Measurements from ENCODE around the gene C2orf72.
"Not testable (repeated sequence)": the region's sequence is repeated elsewhere in the genome, so short reads cannot be mapped to it uniquely, and the experiment has no call there.

C2orf72 gene

DNA sequence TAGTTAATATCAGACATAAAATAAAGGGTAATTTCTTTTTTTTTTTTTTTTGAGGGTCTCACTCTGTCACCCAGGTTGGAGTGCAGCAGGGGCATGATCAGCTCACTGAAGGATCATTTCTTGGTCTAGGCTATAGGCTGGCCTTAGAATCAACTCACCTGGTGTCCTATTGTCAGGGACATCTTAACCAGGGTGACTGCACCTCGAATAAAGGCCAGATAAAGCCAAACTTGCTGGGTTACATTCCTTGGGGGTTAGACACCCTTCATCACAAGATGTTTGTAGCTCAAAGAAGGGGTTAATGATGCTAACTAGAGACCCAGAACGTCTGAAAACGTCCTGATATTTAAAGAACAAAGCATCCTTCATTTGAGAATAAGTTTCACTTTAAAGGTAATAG, 23.5 kb upstream of the C2orf72 start:
- TF ChIP-seq, protein P1, sequence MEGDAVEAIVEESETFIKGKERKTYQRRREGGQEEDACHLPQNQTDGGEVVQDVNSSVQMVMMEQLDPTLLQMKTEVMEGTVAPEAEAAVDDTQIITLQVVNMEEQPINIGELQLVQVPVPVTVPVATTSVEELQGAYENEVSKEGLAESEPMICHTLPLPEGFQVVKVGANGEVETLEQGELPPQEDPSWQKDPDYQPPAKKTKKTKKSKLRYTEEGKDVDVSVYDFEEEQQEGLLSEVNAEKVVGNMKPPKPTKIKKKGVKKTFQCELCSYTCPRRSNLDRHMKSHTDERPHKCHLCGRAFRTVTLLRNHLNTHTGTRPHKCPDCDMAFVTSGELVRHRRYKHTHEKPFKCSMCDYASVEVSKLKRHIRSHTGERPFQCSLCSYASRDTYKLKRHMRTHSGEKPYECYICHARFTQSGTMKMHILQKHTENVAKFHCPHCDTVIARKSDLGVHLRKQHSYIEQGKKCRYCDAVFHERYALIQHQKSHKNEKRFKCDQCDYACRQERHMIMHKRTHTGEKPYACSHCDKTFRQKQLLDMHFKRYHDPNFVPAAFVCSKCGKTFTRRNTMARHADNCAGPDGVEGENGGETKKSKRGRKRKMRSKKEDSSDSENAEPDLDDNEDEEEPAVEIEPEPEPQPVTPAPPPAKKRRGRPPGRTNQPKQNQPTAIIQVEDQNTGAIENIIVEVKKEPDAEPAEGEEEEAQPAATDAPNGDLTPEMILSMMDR (IDR thresholded peaks at IDR 0.05): no peak
- Histone ChIP-seq H3K27ac (no peak overlapping the region), H3K4me3 (no peak overlapping the region)
- no peak for DNase-seq (ENCODE audit: low spot score)

DNA sequence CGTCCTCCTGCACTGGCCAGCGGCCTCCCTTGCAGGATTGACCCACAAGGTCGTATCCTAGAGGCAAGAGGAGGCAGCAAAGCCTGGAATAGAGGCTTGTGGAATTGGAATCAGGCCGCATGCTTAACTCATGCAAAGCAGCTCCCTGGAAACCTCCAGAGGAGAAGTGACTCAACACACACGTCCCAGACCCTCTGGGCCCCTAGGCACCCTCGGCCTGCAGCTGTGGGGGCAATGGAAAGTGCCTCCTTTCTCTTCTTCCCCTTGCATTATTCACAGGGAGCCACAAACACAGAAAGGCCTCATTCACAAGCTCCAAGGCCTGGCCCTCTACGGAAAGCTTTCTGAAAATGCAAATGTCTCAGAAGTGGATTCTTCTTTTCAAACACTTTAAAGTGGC, 21.8 kb upstream of the C2orf72 start:
- H3K4me3 ChIP-seq: no peak overlapping the region
- no peak overlapping the region for H3K27ac ChIP-seq
- TF ChIP-seq, protein P1 (IDR thresholded peaks at IDR 0.05): no peak
- DNase-seq (ENCODE audit: low spot score): no peak

DNA sequence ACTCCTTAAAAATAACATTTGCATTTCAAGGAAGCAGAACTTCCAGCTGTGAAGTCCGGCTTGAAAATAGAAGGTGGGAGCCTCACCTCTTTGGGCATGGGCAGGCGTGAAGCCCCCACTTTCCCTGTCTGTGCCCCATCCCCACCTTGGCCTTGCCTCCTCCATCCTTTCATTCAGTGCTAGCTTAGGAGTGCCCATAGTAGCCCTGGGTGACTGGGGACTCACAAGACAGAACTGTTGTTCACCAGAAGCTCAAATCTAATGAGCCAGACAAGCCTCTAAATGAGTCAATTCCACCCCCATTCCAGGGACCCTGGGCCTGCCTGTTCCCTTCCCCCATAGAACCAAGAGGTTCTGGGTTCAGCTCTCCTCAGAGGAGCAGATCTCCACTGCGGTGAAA, 21.4 kb upstream of the C2orf72 start:
- no peak for DNase-seq (ENCODE audit: low spot score)
- TF ChIP-seq, protein P1 (IDR thresholded peaks at IDR 0.05): no peak
- Histone ChIP-seq H3K4me3 (no peak overlapping the region), H3K27ac (no peak overlapping the region)

DNA sequence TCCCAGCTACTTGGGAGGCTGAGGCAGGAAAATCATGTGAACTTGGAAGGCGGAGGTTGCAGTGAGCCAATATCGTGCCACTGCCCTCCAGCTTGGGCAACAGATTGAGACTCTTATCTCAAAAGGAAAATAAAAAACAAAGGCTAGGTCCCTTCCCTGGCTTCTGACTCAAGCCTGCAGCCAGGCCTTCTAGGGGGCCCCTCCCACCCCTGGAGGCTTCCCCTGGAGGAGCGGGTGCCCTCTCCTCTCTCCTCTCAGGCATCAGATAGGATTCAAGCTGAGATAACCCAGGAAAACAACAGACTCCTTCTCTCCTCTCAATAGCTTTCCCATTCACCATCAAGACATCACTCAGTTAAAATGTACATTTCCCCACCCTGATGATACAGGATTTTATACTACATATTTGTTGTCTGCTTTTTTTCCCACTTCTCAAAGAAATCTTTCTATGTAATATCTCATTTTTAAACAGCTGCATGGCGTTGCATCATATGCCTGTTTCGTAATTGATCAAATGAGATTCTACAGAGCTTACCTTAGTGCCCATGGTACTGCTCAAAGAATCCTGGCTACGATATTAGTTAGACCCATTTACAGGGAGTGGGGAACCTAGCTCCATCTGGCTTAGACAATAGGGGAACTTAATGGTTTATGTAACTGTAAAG, 20.6 kb upstream of the C2orf72 start:
- Histone ChIP-seq H3K4me3 (no peak overlapping the region), H3K27ac (no peak overlapping the region)
- TF ChIP-seq, protein P1 (IDR thresholded peaks at IDR 0.05): no peak
- no peak for DNase-seq (ENCODE audit: low spot score)

DNA sequence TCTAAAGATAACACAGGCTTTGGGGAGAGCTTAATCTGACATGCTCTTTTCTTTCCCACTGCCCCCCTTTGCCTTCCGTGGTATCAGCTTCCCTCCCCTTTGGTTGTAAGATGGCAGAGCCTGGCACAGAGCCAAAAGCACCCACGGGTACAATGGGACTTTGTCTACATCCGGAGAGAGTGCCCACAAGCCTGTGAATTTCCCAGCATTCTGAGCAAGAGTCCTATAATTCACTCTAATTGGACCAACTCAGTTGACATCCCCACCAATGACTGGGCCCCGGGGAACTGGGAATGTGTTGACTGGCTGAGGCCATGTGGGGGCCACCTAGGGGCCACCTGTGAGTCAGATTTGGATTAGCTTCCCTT, 20.1 kb upstream of the C2orf72 start:
- DNase-seq (ENCODE audit: low spot score): no peak

DNA sequence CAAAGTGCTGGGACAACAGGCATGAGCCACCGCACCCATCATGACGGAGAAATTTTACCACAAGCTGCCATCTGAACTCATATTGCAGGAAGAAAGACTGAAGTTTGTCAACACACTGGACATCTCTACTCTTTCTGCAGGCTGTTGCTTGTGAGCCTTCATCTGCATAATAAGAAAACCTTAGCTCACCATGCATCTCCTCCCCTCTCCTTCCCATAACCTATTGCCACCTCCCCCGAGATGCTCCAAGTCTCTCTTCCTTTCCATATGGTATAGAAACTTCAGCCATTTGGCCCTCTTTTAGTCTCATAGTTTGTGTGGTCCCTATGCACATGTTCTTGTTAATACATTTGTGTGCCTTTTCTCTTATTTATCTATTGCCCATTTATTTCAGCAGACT, 19.1 kb upstream of the C2orf72 start:
- TF ChIP-seq, protein P1 (IDR thresholded peaks at IDR 0.05): no peak
- H3K27ac ChIP-seq: no peak overlapping the region
- DNase-seq (ENCODE audit: low spot score): no peak
- H3K4me3 ChIP-seq: no peak overlapping the region

More for the DNA sequence above, 20.1 kb upstream of the C2orf72 start:
- Histone ChIP-seq H3K4me3 (no peak overlapping the region), H3K27ac (no peak overlapping the region)
- TF ChIP-seq, protein P1 (IDR thresholded peaks at IDR 0.05): no peak

DNA sequence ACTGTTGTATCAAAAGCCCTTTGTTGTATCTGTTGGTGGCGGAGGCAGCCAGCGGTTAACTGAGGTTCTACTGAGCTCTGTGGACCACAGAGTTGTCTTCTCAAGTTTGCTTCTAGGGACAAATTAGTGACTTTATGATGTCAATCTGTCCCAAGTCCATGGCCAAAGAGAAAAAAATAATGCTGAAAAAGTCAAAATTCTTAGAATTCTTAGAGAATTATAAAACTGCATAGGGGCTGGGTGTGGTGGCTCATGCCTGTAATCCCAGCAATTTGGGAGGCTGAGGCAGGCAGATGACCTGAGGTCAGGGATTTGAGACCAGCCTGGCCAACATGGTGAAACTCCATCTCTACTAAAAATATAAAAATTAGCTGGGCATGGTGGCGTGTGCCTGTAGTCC, 12.3 kb upstream of the C2orf72 start:
- not testable (repeated sequence) for DNase-seq (ENCODE audit: low spot score); H3K27ac ChIP-seq; H3K4me3 ChIP-seq

Measured in coronary artery (tissue), 2 donors.